GM12878 (cell line): ENCODE results near the gene GRK2. TPM values are rescaled to one million over a fixed set of nuclear protein-coding genes. Genes with fewer than 3 reads are reported as not detected.
A peak's percentile ranks its signal among the peaks of the same experiment; 100 is the strongest.

Source experiments
- ATAC-seq: fragments of 200-7000 bp; cut with Tn5 transposase; 3 replicates; pipeline ENCODE4 v1.9.1; 2020; ENCODE audit warnings: mild to moderate bottlenecking, moderate library complexity
- BruUV-seq: library from RNA; stranded (reverse); fragments of 400-500 nt; replicated peaks from 2 replicates; lab custom pipeline; 2021; lab: Mats Ljungman, UMichigan
- CTCF ChIA-PET: fragments of 300-600 bp; sonication (Branson Sonifier 250); formaldehyde crosslinking; extraction: SDS; loops from one replicate; lab custom pipeline; 2021; ENCODE audit warnings: inconsistent platforms; lab: Yijun Ruan, JAX
- POLR2A ChIA-PET: fragments of 350-600 bp; formaldehyde crosslinking; extraction: SDS; loops from one replicate; lab custom pipeline; 2021; ENCODE audit warnings: inconsistent platforms; lab: Charles Lee
- RAD21 ChIA-PET: fragments of 300-600 bp; sonication (Branson Sonifier 250); formaldehyde crosslinking; loops from one replicate; lab custom pipeline; 2023; ENCODE audit warnings: antibody characterized with exemption; ENCODE audit not compliant: unreplicated experiment; lab: Charles Lee
- SMC1A ChIA-PET: fragments of 300-600 bp; sonication (Branson Sonifier 250); formaldehyde crosslinking; loops from one replicate; lab custom pipeline; 2023; ENCODE audit not compliant: unreplicated experiment, uncharacterized antibody; lab: Charles Lee
- DNase-seq: peaks from one replicate; pipeline ENCODE4 v3.0.0-alpha.2; 2011; ENCODE audit warnings: low read depth, low spot score
- FAIRE-seq: peaks from 3 replicates; lab custom pipeline; 2011; peaks lifted over from hg19 to GRCh38; lab: Jason Lieb, UNC
- H2AFZ ChIP-seq: 2 replicates; pipeline ENCODE4 v1.6.0; 2011; ENCODE audit warnings: low read depth, low read length, control low read depth; ENCODE audit not compliant: control insufficient read depth
- H3K27ac ChIP-seq: 2 replicates; pipeline ENCODE4 v1.5.1; 2011; ENCODE audit warnings: control low read depth; ENCODE audit not compliant: control insufficient read depth, insufficient read depth
- H3K27me3 ChIP-seq, 2 experiments: replicated peaks in 1 of 2; 2 replicates each; pipeline versions ENCODE4 v1.6.0 to v1.6.1; 2011; ENCODE audit warnings: low read length in 1 of 2; ENCODE audit not compliant: control insufficient read depth in 2 of 2, insufficient read depth in 2 of 2
- H3K36me3 ChIP-seq, 2 experiments: 2 replicates each; pipeline ENCODE4 v1.5.1; 2011; ENCODE audit warnings: low read length in 1 of 2; ENCODE audit not compliant: control insufficient read depth in 2 of 2, insufficient read depth in 2 of 2
- H3K4me1 ChIP-seq: 2 replicates; pipeline ENCODE4 v1.6.1; 2011; ENCODE audit warnings: mild to moderate bottlenecking, low read length, moderate library complexity, mixed read lengths; ENCODE audit not compliant: control insufficient read depth, insufficient read depth
- H3K4me2 ChIP-seq: 2 replicates; pipeline ENCODE4 v1.6.0; 2011; ENCODE audit warnings: control low read depth; ENCODE audit not compliant: control insufficient read depth, insufficient read depth
- H3K4me3 ChIP-seq: fragments of 200-600 bp; sonication (generic); 2 replicates; pipeline ENCODE4 v1.5.1; 2016
- H3K79me2 ChIP-seq: 2 replicates; pipeline ENCODE4 v1.6.0; 2011; ENCODE audit warnings: low read length; ENCODE audit not compliant: control insufficient read depth, insufficient read depth
- H3K9ac ChIP-seq: 2 replicates; pipeline ENCODE4 v1.8.0; 2011; ENCODE audit warnings: low read length, control low read depth, mixed read lengths; ENCODE audit not compliant: control insufficient read depth, insufficient read depth
- H3K9me3 ChIP-seq: replicated peaks from 3 replicates; pipeline ENCODE4 v1.5.1; 2011; ENCODE audit warnings: mild to moderate bottlenecking, low read length; ENCODE audit not compliant: control insufficient read depth, insufficient read depth
- H4K20me1 ChIP-seq: 2 replicates; pipeline ENCODE4 v1.6.0; 2011; ENCODE audit not compliant: control insufficient read depth, insufficient read depth
- ATF3 ChIP-seq: IDR thresholded peaks from 2 replicates; pipeline ENCODE4 v1.6.1; 2011; ENCODE audit warnings: low read depth, mild to moderate bottlenecking, low read length, moderate library complexity, borderline replicate concordance; ENCODE audit errors: extremely low read depth
- ATF7 ChIP-seq: fragments of 450-650 bp; IDR thresholded peaks from 2 replicates; pipeline ENCODE4 v1.6.1; 2016; ENCODE audit warnings: low read depth, mild to moderate bottlenecking
- BCLAF1 ChIP-seq: fragments of 450-650 bp; IDR thresholded peaks from 2 replicates; pipeline ENCODE4 v1.6.1; 2017; ENCODE audit warnings: antibody characterized with exemption, mild to moderate bottlenecking, moderate library complexity
- CREM ChIP-seq: IDR thresholded peaks from 2 replicates; pipeline ENCODE4 v1.6.1; 2014; ENCODE audit warnings: antibody characterized with exemption, low read depth
- HDGF ChIP-seq: fragments of 450-650 bp; IDR thresholded peaks from 2 replicates; pipeline ENCODE4 v1.6.1; 2016; ENCODE audit warnings: antibody characterized with exemption
- IKZF1 ChIP-seq: fragments of 450-650 bp; conservative IDR thresholded peaks from 2 replicates; pipeline ENCODE4 v1.6.1; 2017; ENCODE audit warnings: antibody characterized with exemption, mild to moderate bottlenecking
- IRF5 ChIP-seq: fragments of 450-650 bp; IDR thresholded peaks from 2 replicates; pipeline ENCODE4 v1.6.1; 2017; ENCODE audit warnings: borderline replicate concordance
- NR2C1 ChIP-seq: fragments of 450-650 bp; IDR thresholded peaks from 2 replicates; pipeline ENCODE4 v1.6.1; 2017; ENCODE audit warnings: antibody characterized with exemption, mild to moderate bottlenecking, moderate library complexity
- NR2F1 ChIP-seq: fragments of 450-650 bp; conservative IDR thresholded peaks from 2 replicates; pipeline ENCODE4 v1.6.1; 2017; ENCODE audit warnings: mild to moderate bottlenecking
- PBX3 ChIP-seq: IDR thresholded peaks from 2 replicates; pipeline ENCODE4 v1.6.1; 2011; ENCODE audit warnings: mild to moderate bottlenecking, low read depth, low read length, moderate library complexity; ENCODE audit not compliant: insufficient replicate concordance
- RAD21 ChIP-seq: IDR thresholded peaks from 2 replicates; pipeline ENCODE4 v1.6.1; 2011; ENCODE audit warnings: mild to moderate bottlenecking, low read depth, low read length, moderate library complexity; ENCODE audit not compliant: insufficient read depth
- RAD51 ChIP-seq: fragments of 450-650 bp; IDR thresholded peaks from 2 replicates; pipeline ENCODE4 v1.6.1; 2016; ENCODE audit warnings: moderate library complexity, mild to moderate bottlenecking, inconsistent platforms
- RFX5 ChIP-seq: IDR thresholded peaks from 2 replicates; pipeline ENCODE4 v1.6.1; 2011; ENCODE audit warnings: low read depth, low read length, improper control_type of control experiment
- RUNX3 ChIP-seq: IDR thresholded peaks from 2 replicates; pipeline ENCODE4 v1.6.1; 2012; ENCODE audit warnings: low read length, inconsistent platforms
- STAT1 ChIP-seq: fragments of 450-650 bp; conservative IDR thresholded peaks from 2 replicates; pipeline ENCODE4 v1.6.1; 2014; ENCODE audit warnings: antibody characterized with exemption, mild to moderate bottlenecking
- STAT3 ChIP-seq: IDR thresholded peaks from 2 replicates; pipeline ENCODE4 v1.6.1; 2011; ENCODE audit warnings: low read depth, low read length, improper control_type of control experiment
- ZNF207 ChIP-seq: fragments of 450-650 bp; IDR thresholded peaks from 2 replicates; pipeline ENCODE4 v1.6.1; 2014; ENCODE audit warnings: antibody characterized with exemption, mild to moderate bottlenecking, borderline replicate concordance
- WGBS: methylation state at CpG from one replicate; pipeline ENCODE4 v1.1.6; 2016; ENCODE audit warnings: low lambda C conversion rate; ENCODE audit not compliant: insufficient replicate concordance, insufficient coverage; ENCODE audit errors: missing lambda C conversion rate; 5-methylcytosine and 5-hydroxymethylcytosine counted together
- in situ Hi-C: fragments of 300-500 bp; cut with MboI; formaldehyde crosslinking; loops from 9 replicates; pipeline ENCODE4 v1.14.3; 2018; ENCODE audit warnings: mixed read lengths
- intact Hi-C: fragments of 100-400 bp; cut with micrococcal nuclease; formaldehyde crosslinking; loops from one replicate; pipeline ENCODE4 v1.14.2; 2022; ENCODE audit not compliant: unreplicated experiment
- polyA plus RNA-seq, 11 experiments: library from polyadenylated mRNA; depleted of rRNA in 4 of 11; unstranded in 6 of 11; stranded (reverse) in 5 of 11; fragments of >200 nt; fragmentation: Nextera tagmentation in 4 of 11; fragmentation: Illumina TruSeq in 1 of 11; extraction: Ambion mirVana in 4 of 11; extraction: Trizol in 1 of 11; gene quantifications; 1 replicate in 1 of 11; 2 replicates in 10 of 11; pipeline versions ENCODE4 v1.2.1 to v1.2.3, GENCODE V29; 2011 to 2016; ENCODE audit warnings: inconsistent platforms in 2 of 11, missing spikeins in 2 of 11, low read depth in 1 of 11
- total RNA-seq, 4 experiments: library from RNA; depleted of rRNA in 3 of 4; stranded (reverse); fragments of >200 nt in 3 of 4; fragmentation: Illumina TruSeq in 1 of 4; extraction: Trizol in 1 of 4; gene quantifications; 2 replicates each; pipeline versions ENCODE4 v1.2.1 to v1.2.3, GENCODE V29; 2013 to 2021

The GRK2 gene
- total and polyA plus RNA-seq, 10 of the 15 experiments (the other 5 are each of a cell fraction or from before 2014, with no cell fraction given) = 1.0 to 160 (median 66.1) TPM

GRCh38 chr11:67265633-67266448 lies 432 bp upstream of the GRK2 start:
- ChIA-PET RAD21 (interaction anchor here (0.6 to 4.9 kb wide), 8 partner anchors 12 to 185 kb away, joined by 3 to 69 read pairs (median 6); partner anchors contain the start of gene ANKRD13D), POLR2A (interaction anchor here (0.5 to 4.8 kb wide), 6 partner anchors 12 to 172 kb away, joined by 6 to 46 read pairs (median 24); partner anchors contain the start of genes ANKRD13D and POLD4), CTCF (interaction anchor here (0.9 to 4.9 kb wide), 8 partner anchors 12 to 116 kb away, joined by 4 to 151 read pairs (median 20); partner anchors contain the start of gene ANKRD13D), SMC1A (interaction anchor here (1.1 to 2.7 kb wide), 3 partner anchors 12 to 51 kb away, joined by 3 to 20 read pairs (median 5); no protein-coding TSS in a partner anchor)
- Histone ChIP-seq H4K20me1 (no peaks in the 10 kb centered on the region), H3K4me3 (no peak overlapping the region), H3K27me3 (no peaks in the 10 kb centered on the region), H3K9ac (peak overlapping the region; percentile 36; the same call in 1 of the 2 replicates), H3K79me2 (peaks cover 47% of the 10 kb centered on the region), H3K27ac (0 out of 2 replicates have a peak overlapping the region, but pooled peaks have one; percentile 33), H3K4me2 (peak overlapping the region; percentile 61), H3K4me1 (peaks cover 36% of the 10 kb centered on the region), H3K36me3 (peaks cover 0 to 3% of the 10 kb centered on the region in 2 experiments; a peak in 1 of 4 replicates), H3K9me3 (no peaks in the 10 kb centered on the region), H2AFZ (peak overlapping the region; percentile 86)
- no TSS peak for BruUV-seq
- intact Hi-C loops = loop anchor here (10.0 kb wide), 1 partner anchor 219 kb away; the partner anchor contains the start of gene AIP
- no peak for FAIRE-seq
- ATAC-seq = peak; percentile 54
- 12% methylated on average over 32 of the region's 54 CpGs for WGBS
- in situ Hi-C loops = no loop called here
- no peak for DNase-seq
- TF ChIP-seq CREM (no peak), ATF3 (no peak), STAT1 (no peak), IKZF1 (0 out of 2 replicates have a peak, but pooled peaks have one; percentile 32), STAT3 (no peak), RUNX3 (no peak), BCLAF1 (no peak), ZNF207 (peak; percentile 46; the same call in 1 of the 2 replicates), HDGF (peak; percentile 75; the same call in 1 of the 2 replicates), NR2C1 (peak; percentile 67; the same call in 1 of the 2 replicates), IRF5 (no peak), ATF7 (no peak), NR2F1 (peak; percentile 100), RAD51 (no peak), RFX5 (no peak), RAD21 (peak; percentile 80), PBX3 (no peak)
